A549 (cell line): ENCODE data around the gene PMPCB. TPM values are rescaled to one million over a fixed set of nuclear protein-coding genes. Genes with fewer than 3 reads are reported as not detected.

ENCODE experiments used
- ATAC-seq, 2 experiments: fragments of 200-7000 bp in 1 of 2; fragments of >200 bp in 1 of 2; cut with Nextera tagmentation in 1 of 2; cut with Tn5 transposase in 1 of 2; 3 replicates each; pipeline versions ENCODE4 v1.8.0 to v1.9.1; 2018 to 2020; ENCODE audit warnings: mild to moderate bottlenecking in 1 of 2, moderate library complexity in 1 of 2
- CTCF ChIA-PET: fragments of 300-600 bp; sonication (Branson Sonifier 250); formaldehyde crosslinking; extraction: SDS; loops from one replicate; lab custom pipeline; 2021; ENCODE audit warnings: antibody characterized with exemption, inconsistent platforms; lab: Yijun Ruan, JAX
- POLR2A ChIA-PET: fragments of 350-600 bp; formaldehyde crosslinking; extraction: SDS; loops from one replicate; lab custom pipeline; 2021; ENCODE audit warnings: antibody characterized with exemption, inconsistent platforms; lab: Yijun Ruan, JAX
- DNase-seq, 2 experiments: peaks; one replicate each; pipeline versions ENCODE4 v3.0.0 to v3.0.0-alpha.2; 2011 to 2016; ENCODE audit warnings: low read depth in 1 of 2, low spot score in 1 of 2
- FAIRE-seq: peaks from 2 replicates; lab custom pipeline; 2011; peaks lifted over from hg19 to GRCh38; lab: Jason Lieb, UNC
- H3K27ac ChIP-seq, 2 experiments: fragments of >200 bp; sonication (Bioruptor Twin); formaldehyde crosslinking; 3 replicates each; pipeline ENCODE4 v1.5.1; 2016 to 2017
- H3K4me1 ChIP-seq: fragments of >200 bp; sonication (Bioruptor Twin); formaldehyde crosslinking; 3 replicates; pipeline ENCODE4 v1.6.1; 2016
- H3K4me2 ChIP-seq: fragments of >200 bp; sonication (Bioruptor Twin); formaldehyde crosslinking; 3 replicates; pipeline ENCODE4 v1.6.1; 2016
- H3K4me3 ChIP-seq: fragments of >200 bp; sonication (Bioruptor Twin); formaldehyde crosslinking; 3 replicates; pipeline ENCODE4 v1.5.1; 2016
- H3K9me3 ChIP-seq: fragments of >200 bp; sonication (Bioruptor Twin); formaldehyde crosslinking; 3 replicates; pipeline ENCODE4 v1.6.1; 2016
- BCL3 ChIP-seq: fragments of >200 bp; sonication (Bioruptor Twin); formaldehyde crosslinking; IDR thresholded peaks from 3 replicates; pipeline ENCODE4 v1.6.1; 2016
- CEBPB ChIP-seq, 2 experiments: fragments of >200 bp in 1 of 2; sonication (Bioruptor Twin) in 1 of 2; formaldehyde crosslinking in 1 of 2; IDR thresholded peaks; 2 replicates each; pipeline ENCODE4 v1.6.1; 2012 to 2016
- CHD2 ChIP-seq: fragments of 150-350 bp; IDR thresholded peaks from 2 replicates; pipeline ENCODE4 v1.6.1; 2014; ENCODE audit warnings: low read length; ENCODE audit not compliant: partially characterized antibody
- CTCF ChIP-seq: fragments of >200 bp; sonication (Bioruptor Twin); formaldehyde crosslinking; IDR thresholded peaks from 3 replicates; pipeline ENCODE4 v1.5.1; 2016
- EHF ChIP-seq: fragments of 250-450 bp; sonication (Bioruptor Pico); IDR thresholded peaks from 2 replicates; pipeline ENCODE4 v1.5.0; 2020; ENCODE audit warnings: mild to moderate bottlenecking
- ESRRA ChIP-seq: fragments of 150-350 bp; IDR thresholded peaks from 2 replicates; pipeline ENCODE4 v1.6.1; 2014; ENCODE audit warnings: mild to moderate bottlenecking, low read length, borderline replicate concordance
- FOXS1 ChIP-seq: fragments of 250-450 bp; sonication (Bioruptor Pico); IDR thresholded peaks from 2 replicates; pipeline ENCODE4 v1.5.0; 2020; ENCODE audit warnings: mild to moderate bottlenecking, moderate library complexity
- HEYL ChIP-seq: fragments of 250-450 bp; sonication (Bioruptor Pico); IDR thresholded peaks from 2 replicates; pipeline ENCODE4 v1.8.0; 2021; ENCODE audit warnings: mild to moderate bottlenecking, moderate library complexity
- HOXA7 ChIP-seq: fragments of 250-450 bp; sonication (Bioruptor Pico); IDR thresholded peaks from 2 replicates; pipeline ENCODE4 v1.5.0; 2020; ENCODE audit warnings: mild to moderate bottlenecking, moderate library complexity
- KDM1A ChIP-seq: fragments of 200-600 bp; sonication (generic); IDR thresholded peaks from 2 replicates; pipeline ENCODE4 v1.6.1; 2016; ENCODE audit warnings: low read depth, mild to moderate bottlenecking
- KDM5A ChIP-seq: fragments of 200-600 bp; sonication (generic); IDR thresholded peaks from 2 replicates; pipeline ENCODE4 v1.6.1; 2016; ENCODE audit warnings: antibody characterized with exemption, mild to moderate bottlenecking
- MAZ ChIP-seq: fragments of 150-350 bp; IDR thresholded peaks from 2 replicates; pipeline ENCODE4 v1.6.1; 2014; ENCODE audit warnings: antibody characterized with exemption, low read depth, low read length, borderline replicate concordance
- NPAS2 ChIP-seq: fragments of 250-450 bp; sonication (Bioruptor Pico); IDR thresholded peaks from 2 replicates; pipeline ENCODE4 v1.8.0; 2022; ENCODE audit warnings: mild to moderate bottlenecking, moderate library complexity, borderline replicate concordance
- PHF8 ChIP-seq: fragments of 200-600 bp; sonication (generic); IDR thresholded peaks from 2 replicates; pipeline ENCODE4 v1.6.1; 2016; ENCODE audit warnings: low read depth, mild to moderate bottlenecking, antibody characterized with exemption, moderate library complexity, borderline replicate concordance
- POLR2A ChIP-seq: IDR thresholded peaks from 2 replicates; pipeline ENCODE4 v1.6.1; 2012; ENCODE audit warnings: mild to moderate bottlenecking, low read length
- POLR2AphosphoS2 ChIP-seq: conservative IDR thresholded peaks from 2 replicates; pipeline ENCODE4 v1.6.1; 2012; ENCODE audit warnings: low read length, improper control_type of control experiment, inconsistent platforms
- RAD21 ChIP-seq, 2 experiments: fragments of >200 bp in 1 of 2; sonication (Bioruptor Twin) in 1 of 2; formaldehyde crosslinking in 1 of 2; IDR thresholded peaks in 1 of 2; conservative IDR thresholded peaks in 1 of 2; 2 replicates in 1 of 2; 3 replicates in 1 of 2; pipeline ENCODE4 v1.6.1; 2012 to 2018; ENCODE audit warnings: inconsistent platforms in 1 of 2
- RFX5 ChIP-seq: fragments of 450-650 bp; IDR thresholded peaks from 2 replicates; pipeline ENCODE4 v1.7.1; 2014; ENCODE audit warnings: antibody characterized with exemption, mild to moderate bottlenecking, moderate library complexity
- RNF2 ChIP-seq: fragments of 200-600 bp; sonication (generic); IDR thresholded peaks from 2 replicates; pipeline ENCODE4 v1.6.1; 2016; ENCODE audit warnings: low read depth, mild to moderate bottlenecking, antibody characterized with exemption, moderate library complexity, borderline replicate concordance
- SREBF2 ChIP-seq: fragments of 450-650 bp; IDR thresholded peaks from 2 replicates; pipeline ENCODE4 v1.6.1; 2014; ENCODE audit warnings: mild to moderate bottlenecking, moderate library complexity
- USF2 ChIP-seq: fragments of 450-650 bp; IDR thresholded peaks from 2 replicates; pipeline ENCODE4 v1.6.1; 2014; ENCODE audit warnings: antibody characterized with exemption
- ZC3H11A ChIP-seq: fragments of 450-650 bp; IDR thresholded peaks from 2 replicates; pipeline ENCODE4 v1.6.1; 2014; ENCODE audit warnings: antibody characterized with exemption, mild to moderate bottlenecking
- ZFP36 ChIP-seq: fragments of 450-650 bp; IDR thresholded peaks from 2 replicates; pipeline ENCODE4 v1.6.1; 2014; ENCODE audit warnings: borderline replicate concordance; ENCODE audit not compliant: partially characterized antibody
- WGBS: methylation state at CpG from one replicate; pipeline ENCODE4 v1.1.6; 2017; ENCODE audit errors: missing lambda C conversion rate; 5-methylcytosine and 5-hydroxymethylcytosine counted together
- polyA plus RNA-seq, 4 experiments: library from polyadenylated mRNA; depleted of rRNA in 3 of 4; stranded (reverse); fragments of >200 nt; fragmentation: RNase III in 1 of 4; extraction: RNeasy Plus Mini Kit Qiagen cat#74134 plus additional on column Dnase treatment in 1 of 4; gene quantifications; 2 replicates in 3 of 4; 3 replicates in 1 of 4; pipeline ENCODE4 v1.2.3, GENCODE V29; 2011 to 2017

PMPCB gene
- polyA plus RNA-seq, 2 of the 4 experiments (the other 2 are of a cell fraction), result 75.8 to 99.3 TPM

GRCh38 chr7:103316380-103316941 is 19.2 kb downstream of the PMPCB start:
- WGBS, result 96% methylated on average over 2 of the region's 2 CpGs
- no peak for FAIRE-seq
- CTCF ChIA-PET, result interaction anchor here (1.1 to 1.8 kb wide), 2 partner anchors 10 to 18 kb away, joined by 3 to 4 read pairs; no protein-coding TSS in a partner anchor
- Histone ChIP-seq H3K27ac (no peak overlapping the region), H3K4me3 (no peak overlapping the region), H3K9me3 (no peaks in the 10 kb centered on the region), H3K4me2 (no peak overlapping the region), H3K4me1 (no peaks in the 10 kb centered on the region)
- TF ChIP-seq FOXS1, result no peak
- TF ChIP-seq RFX5, result no peak
- TF ChIP-seq PHF8, result no peak
- ATAC-seq, result no peak
- DNase-seq, result no peak
- POLR2A ChIA-PET, result no interaction called here

- FAIRE-seq (no peak), ATAC-seq (peak in 1 of 2 experiments; percentile 37; a peak in 3 of 6 replicates)
- Histone ChIP-seq H3K27ac (no peak overlapping the region), H3K4me3 (no peak overlapping the region), H3K4me2 (no peak overlapping the region), H3K9me3 (no peaks in the 10 kb centered on the region), H3K4me1 (no peaks in the 10 kb centered on the region)
- ChIA-PET CTCF (interaction anchor here (1.1 to 1.8 kb wide), 2 partner anchors 10 to 18 kb away, joined by 3 to 4 read pairs; no protein-coding TSS in a partner anchor), POLR2A (no interaction called here)
- TF ChIP-seq ZC3H11A (no peak), BCL3 (no peak), HOXA7 (CRISPR knock-in tag) (no peak), KDM1A (no peak), CEBPB (IDR thresholded peaks at IDR 0.05) (no peak), NPAS2 (CRISPR knock-in tag) (no peak), FOXS1 (no peak), CTCF (no peak), POLR2AphosphoS2 (no peak), ESRRA (no peak), CHD2 (no peak), KDM5A (no peak), EHF (CRISPR knock-in tag) (no peak), RNF2 (no peak)
- TF ChIP-seq, all 56 proteins: peak for 0
- DNase-seq, result no peak
These were observed 19.8 kb downstream of the PMPCB start for GRCh38 chr7:103317009-103317408.

- Histone ChIP-seq H3K4me2 (no peak overlapping the region), H3K9me3 (no peaks in the 10 kb centered on the region), H3K27ac (no peak overlapping the region), H3K4me1 (no peaks in the 10 kb centered on the region), H3K4me3 (no peak overlapping the region)
- ATAC-seq, result no peak
- no peak for TF ChIP-seq POLR2A
- TF ChIP-seq HEYL (CRISPR knock-in tag), result no peak
- no peak for TF ChIP-seq RAD21 (conservative IDR thresholded peaks at IDR 0.05 in 1 of 2, IDR thresholded peaks at IDR 0.05 in 1 of 2)
- no peak for TF ChIP-seq ESRRA
- no peak for TF ChIP-seq ZFP36
- no peak for TF ChIP-seq NPAS2 (CRISPR knock-in tag)
- TF ChIP-seq MAZ, result no peak
- no peak for TF ChIP-seq SREBF2
- TF ChIP-seq CEBPB (IDR thresholded peaks at IDR 0.05), result no peak
- TF ChIP-seq USF2, result no peak
- DNase-seq, result no peak
- FAIRE-seq, result no peak
- ChIA-PET POLR2A (no interaction called here), CTCF (interaction anchor here (0.6 kb wide), 1 partner anchor 94 kb away, joined by 3 read pairs; no protein-coding TSS in a partner anchor)
- 91% methylated on average over 8 of the region's 8 CpGs for WGBS
These were observed 28.5 kb downstream of the PMPCB start for GRCh38 chr7:103325744-103326143.
